Activated naive CD4-positive, alpha-beta T cell treated with anti-CD3 and anti-CD28 coated beads, Interleukin-2, amount 10 ng/mL, durations not matched to agents 7 days and 5 days (primary cell): Measurements from ENCODE around the gene USP7.

Experiments used
- CTCF ChIA-PET: fragments of 350-600 bp; sonication (Branson Sonifier 250); formaldehyde crosslinking; loops from one replicate; lab custom pipeline; 2021; ENCODE audit warnings: antibody characterized with exemption; lab: Charles Lee
- DNase-seq: peaks from one replicate; pipeline ENCODE4 v3.0.0-alpha.2; 2020
- H3K27ac Mint-ChIP-seq: one replicate; pipeline ENCODE4 v1.8.0; 2021; ENCODE audit warnings: mild to moderate bottlenecking, moderate library complexity, mixed read lengths
- H3K27me3 Mint-ChIP-seq: one replicate; pipeline ENCODE4 v1.8.0; 2021; ENCODE audit warnings: mild to moderate bottlenecking, mixed read lengths
- H3K36me3 Mint-ChIP-seq: one replicate; pipeline ENCODE4 v1.8.0; 2021; ENCODE audit warnings: mixed read lengths
- H3K4me1 Mint-ChIP-seq: one replicate; pipeline ENCODE4 v1.8.0; 2021; ENCODE audit warnings: mixed read lengths
- H3K4me3 Mint-ChIP-seq: one replicate; pipeline ENCODE4 v1.8.0; 2021; ENCODE audit warnings: mild to moderate bottlenecking, moderate library complexity, mixed read lengths
- H3K9me3 Mint-ChIP-seq: one replicate; pipeline ENCODE4 v1.8.0; 2021; ENCODE audit warnings: mixed read lengths

Gene USP7

DNA sequence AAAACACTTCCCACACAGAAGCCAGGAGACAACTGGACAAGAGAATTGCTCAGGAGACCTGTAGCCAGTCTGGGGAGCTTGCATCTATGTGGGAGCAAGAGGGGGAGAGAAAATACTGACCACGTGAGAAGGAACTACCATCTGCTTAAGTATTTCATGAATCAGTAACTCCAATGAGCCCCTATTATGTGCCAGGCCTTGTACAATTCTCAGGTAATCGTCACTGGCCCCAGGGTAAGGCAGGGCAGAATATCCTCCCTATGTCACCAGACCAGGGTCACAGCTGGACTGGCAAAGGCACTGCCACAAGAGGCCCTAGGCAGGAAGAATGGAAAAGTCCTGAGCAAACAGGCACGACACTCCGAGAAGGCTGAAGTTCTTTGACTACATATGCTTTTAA lies 25.9 kb downstream of the USP7 start:
- Mint-ChIP-seq H3K27me3 (no peaks in the 10 kb centered on the region), H3K4me3 (no peak overlapping the region), H3K36me3 (peaks cover 2% of the 10 kb centered on the region), H3K9me3 (no peaks in the 10 kb centered on the region), H3K27ac (peak overlapping the region; percentile 19), H3K4me1 (peaks cover 64% of the 10 kb centered on the region)
- CTCF ChIA-PET: no interaction called here
- DNase-seq: no peak

DNA sequence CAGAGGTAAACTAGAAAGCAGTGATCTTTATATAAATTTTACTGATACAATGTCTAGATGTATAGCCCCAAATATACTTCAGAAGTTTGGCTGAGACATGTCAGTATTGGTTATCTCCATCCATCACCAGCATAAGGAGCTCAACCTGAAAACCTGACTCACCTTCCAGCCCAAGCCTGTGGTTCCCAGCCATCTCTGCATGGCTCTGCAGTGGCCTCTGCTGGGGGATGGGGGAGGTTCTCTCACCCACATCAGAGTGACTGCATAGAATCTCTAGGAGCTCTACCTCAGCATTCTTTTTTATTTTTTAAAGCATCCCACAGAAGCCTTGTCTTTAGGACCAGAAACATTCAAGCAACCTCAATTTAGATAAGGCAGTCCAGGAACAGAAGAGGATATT lies 27.3 kb downstream of the USP7 start:
- H3K4me3 Mint-ChIP-seq: no peak overlapping the region
- peaks cover 61% of the 10 kb centered on the region for H3K4me1 Mint-ChIP-seq
- no peaks in the 10 kb centered on the region for H3K9me3 Mint-ChIP-seq
- peaks cover 2% of the 10 kb centered on the region for H3K36me3 Mint-ChIP-seq
- peak; percentile 86 for DNase-seq
- CTCF ChIA-PET: interaction anchor here (0.7 to 2.2 kb wide), 29 partner anchors 9 to 198 kb away, joined by 3 to 20 read pairs (median 4); no protein-coding TSS in a partner anchor
- no peaks in the 10 kb centered on the region for H3K27me3 Mint-ChIP-seq
- H3K27ac Mint-ChIP-seq: peak overlapping the region; percentile 64

DNA sequence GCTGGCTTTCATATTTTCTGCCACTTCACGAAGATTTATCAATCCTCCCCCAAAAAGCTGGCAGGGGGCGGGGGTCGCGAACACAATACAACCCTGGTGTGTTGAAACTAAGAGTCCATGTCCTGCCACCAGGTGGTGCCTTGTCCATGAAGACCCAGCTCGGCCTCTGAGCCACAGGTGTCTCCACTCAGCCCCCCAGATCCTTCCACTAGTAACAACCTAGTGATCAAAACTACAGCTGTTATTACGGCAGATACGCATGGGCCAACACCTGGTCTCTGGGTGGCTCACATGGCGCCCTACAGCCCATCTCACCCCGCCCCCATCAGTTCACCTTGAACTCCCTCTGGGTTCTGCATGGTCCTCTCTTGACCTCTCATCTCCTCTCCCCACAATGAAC lies 27.7 kb downstream of the USP7 start:
- no peak for DNase-seq
- H3K9me3 Mint-ChIP-seq: no peaks in the 10 kb centered on the region
- H3K4me1 Mint-ChIP-seq: peaks cover 64% of the 10 kb centered on the region
- H3K27ac Mint-ChIP-seq: peak overlapping the region; percentile 64
- CTCF ChIA-PET: interaction anchor here (0.6 to 2.2 kb wide), 26 partner anchors 10 to 209 kb away, joined by 3 to 20 read pairs (median 6); no protein-coding TSS in a partner anchor
- no peaks in the 10 kb centered on the region for H3K27me3 Mint-ChIP-seq
- H3K36me3 Mint-ChIP-seq: peaks cover 2% of the 10 kb centered on the region
- no peak overlapping the region for H3K4me3 Mint-ChIP-seq

DNA sequence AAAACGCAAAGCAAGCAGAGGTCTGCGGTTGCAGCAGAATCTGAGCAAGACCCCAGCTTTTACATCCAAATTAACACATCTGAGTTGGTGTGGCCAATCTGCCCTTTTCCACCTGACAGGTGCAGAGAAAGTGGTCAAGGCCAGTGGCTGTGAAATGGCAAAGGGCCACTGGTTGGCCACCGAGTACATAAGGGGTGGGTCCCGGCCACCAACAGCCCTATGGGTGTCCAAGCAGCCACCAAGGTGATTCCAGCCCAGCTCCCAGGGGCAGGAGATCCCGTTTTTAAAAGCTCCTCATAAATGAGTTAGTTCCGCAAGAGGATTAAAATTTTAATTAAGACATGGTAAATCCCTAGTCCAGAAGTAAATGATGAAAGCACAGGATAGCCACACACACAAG lies 29.1 kb downstream of the USP7 start:
- Mint-ChIP-seq H3K4me3 (no peak overlapping the region), H3K36me3 (peaks cover 8% of the 10 kb centered on the region), H3K27ac (no peak overlapping the region), H3K4me1 (peaks cover 59% of the 10 kb centered on the region), H3K27me3 (no peaks in the 10 kb centered on the region), H3K9me3 (no peaks in the 10 kb centered on the region)
- no peak for DNase-seq
- CTCF ChIA-PET: interaction anchor here (1.0 to 2.2 kb wide), 4 partner anchors 16 to 75 kb away, joined by 3 to 20 read pairs (median 4); no protein-coding TSS in a partner anchor

DNA sequence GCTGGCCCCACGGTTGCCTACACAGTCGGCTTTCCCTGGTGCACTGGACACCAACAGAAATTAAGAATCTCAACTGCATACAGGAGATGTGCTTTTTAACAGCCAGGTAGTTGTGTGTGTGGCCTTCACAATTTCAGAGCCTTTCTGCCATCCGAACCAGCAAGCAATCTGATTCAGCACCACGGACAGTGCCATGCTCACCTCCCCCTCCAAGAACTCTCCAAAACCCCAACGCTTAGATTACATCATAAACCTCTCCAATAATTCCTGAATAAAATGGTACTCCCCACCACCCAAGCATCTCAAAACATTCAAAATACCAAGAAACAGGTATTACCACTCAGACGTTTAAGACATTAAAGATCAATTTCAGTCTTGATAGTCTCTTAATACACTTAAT lies 31.8 kb downstream of the USP7 start:
- H3K27me3 Mint-ChIP-seq: no peaks in the 10 kb centered on the region
- H3K9me3 Mint-ChIP-seq: no peaks in the 10 kb centered on the region
- CTCF ChIA-PET: interaction anchor here (1.1 to 1.3 kb wide), 2 partner anchors 11 to 17 kb away, joined by 3 read pairs; no protein-coding TSS in a partner anchor
- peaks cover 30% of the 10 kb centered on the region for H3K36me3 Mint-ChIP-seq
- H3K4me1 Mint-ChIP-seq: peaks cover 35% of the 10 kb centered on the region
- no peak overlapping the region for H3K27ac Mint-ChIP-seq
- DNase-seq: peak; percentile 79
- no peak overlapping the region for H3K4me3 Mint-ChIP-seq

DNA sequence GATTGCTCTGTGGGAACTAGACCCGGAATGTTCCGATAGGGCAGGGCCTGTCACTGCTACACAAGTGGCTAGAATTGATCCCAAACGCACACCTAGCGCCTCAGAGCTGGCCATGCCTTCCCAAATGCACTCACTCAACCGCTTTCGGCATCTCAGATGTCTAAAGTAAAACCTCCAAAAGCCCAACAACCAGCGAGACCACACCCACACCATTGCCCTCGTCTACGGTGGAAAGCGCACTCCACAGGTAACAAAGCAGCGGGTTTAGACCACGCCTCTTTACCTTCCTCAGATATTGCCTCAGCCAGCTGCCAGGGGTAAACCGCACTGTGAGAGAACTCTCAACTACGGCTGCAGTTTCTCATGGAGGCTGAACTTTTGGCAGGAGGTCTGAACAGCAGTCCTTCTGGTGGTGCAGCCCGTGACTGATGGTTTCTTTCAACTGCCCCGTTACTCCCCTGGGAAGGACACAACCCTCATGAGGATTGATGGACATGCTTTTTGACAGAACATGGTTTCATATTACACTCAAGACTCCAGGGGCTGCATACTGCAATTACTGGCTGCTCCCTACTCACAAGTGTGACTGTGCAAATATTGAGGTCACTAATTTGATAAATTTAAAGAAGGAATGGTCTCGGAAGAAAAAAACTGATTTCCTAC lies 34.5 kb downstream of the USP7 start:
- Mint-ChIP-seq H3K4me1 (peaks cover 37% of the 10 kb centered on the region), H3K4me3 (no peak overlapping the region), H3K36me3 (peaks cover 41% of the 10 kb centered on the region), H3K27ac (peak overlapping the region; percentile 46), H3K27me3 (no peaks in the 10 kb centered on the region), H3K9me3 (no peaks in the 10 kb centered on the region)
- DNase-seq: no peak
- CTCF ChIA-PET: no interaction called here

DNA sequence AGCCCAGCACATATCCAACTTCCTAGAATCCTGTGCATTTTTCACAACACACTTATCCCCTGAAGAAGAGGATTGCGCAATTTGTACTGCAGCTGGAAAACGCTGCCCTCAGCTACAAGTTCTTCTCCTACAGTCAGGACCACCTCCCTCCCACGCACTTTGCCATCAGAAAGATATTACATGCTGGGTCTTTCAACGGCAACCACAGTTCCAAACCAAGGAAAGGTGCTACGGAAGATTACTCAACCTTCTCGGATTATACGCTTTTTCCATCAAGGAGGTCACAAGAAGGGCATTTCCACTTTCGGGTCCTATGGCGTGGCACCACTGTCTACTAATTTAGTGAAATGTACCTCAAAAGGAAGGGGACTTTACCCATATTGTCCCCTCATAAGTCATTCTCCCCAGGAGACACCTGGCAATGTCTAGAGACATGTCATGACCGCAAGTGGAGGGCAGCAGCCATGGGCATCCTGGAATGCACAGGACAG lies 35.2 kb downstream of the USP7 start:
- Mint-ChIP-seq H3K27me3 (no peaks in the 10 kb centered on the region), H3K4me3 (no peak overlapping the region), H3K27ac (no peak overlapping the region), H3K9me3 (no peaks in the 10 kb centered on the region), H3K36me3 (peaks cover 44% of the 10 kb centered on the region), H3K4me1 (peaks cover 38% of the 10 kb centered on the region)
- CTCF ChIA-PET: no interaction called here
- DNase-seq: no peak

DNA sequence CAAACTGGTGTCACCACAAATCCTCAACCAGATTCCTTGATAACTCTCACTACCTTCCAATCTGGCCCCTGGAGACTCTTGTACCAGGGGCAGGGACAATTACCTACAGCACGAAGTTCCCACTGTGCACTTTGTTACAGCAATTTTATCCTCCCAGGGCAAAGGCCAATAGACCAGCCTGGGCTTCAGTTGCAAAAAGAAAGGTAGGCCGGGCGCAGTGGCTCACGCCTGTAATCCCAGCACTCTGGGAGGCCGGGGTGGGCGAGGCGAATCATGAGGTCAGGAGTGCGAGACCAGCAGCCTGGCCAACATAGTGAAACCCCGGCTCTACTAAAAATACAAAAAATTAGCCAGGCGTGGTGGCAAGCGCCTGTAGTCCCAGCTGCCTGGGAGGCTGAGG lies 36.9 kb downstream of the USP7 start:
- no peaks in the 10 kb centered on the region for H3K9me3 Mint-ChIP-seq
- no peak overlapping the region for H3K4me3 Mint-ChIP-seq
- no peak overlapping the region for H3K27ac Mint-ChIP-seq
- H3K27me3 Mint-ChIP-seq: no peaks in the 10 kb centered on the region
- CTCF ChIA-PET: no interaction called here
- DNase-seq: no peak
- H3K4me1 Mint-ChIP-seq: peaks cover 42% of the 10 kb centered on the region
- H3K36me3 Mint-ChIP-seq: peaks cover 57% of the 10 kb centered on the region

DNA sequence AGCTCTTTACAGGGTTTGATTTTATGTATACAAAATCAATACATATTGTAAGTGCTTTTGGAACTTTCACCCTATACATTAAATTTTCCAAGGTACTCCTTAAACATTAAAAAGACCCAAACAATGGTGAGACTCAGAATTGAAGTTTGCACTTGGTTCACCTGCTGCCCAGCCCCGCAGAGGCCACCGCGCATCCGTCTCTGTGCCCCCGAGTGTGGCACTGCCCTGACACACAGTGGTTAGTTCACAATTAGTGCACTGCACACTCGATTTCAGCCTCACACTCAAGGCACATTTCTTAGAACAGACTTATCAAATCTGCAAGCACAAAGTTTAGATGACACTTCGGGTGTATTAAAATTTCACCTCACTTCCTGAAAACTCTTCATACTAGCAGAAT lies 38.3 kb downstream of the USP7 start:
- CTCF ChIA-PET: interaction anchor here (0.8 kb wide), 1 partner anchor 11 kb away, joined by 6 read pairs; no protein-coding TSS in a partner anchor
- DNase-seq: no peak
- no peaks in the 10 kb centered on the region for H3K9me3 Mint-ChIP-seq
- no peak overlapping the region for H3K27ac Mint-ChIP-seq
- peaks cover 69% of the 10 kb centered on the region for H3K36me3 Mint-ChIP-seq
- no peaks in the 10 kb centered on the region for H3K27me3 Mint-ChIP-seq
- peaks cover 50% of the 10 kb centered on the region for H3K4me1 Mint-ChIP-seq
- no peak overlapping the region for H3K4me3 Mint-ChIP-seq

DNA sequence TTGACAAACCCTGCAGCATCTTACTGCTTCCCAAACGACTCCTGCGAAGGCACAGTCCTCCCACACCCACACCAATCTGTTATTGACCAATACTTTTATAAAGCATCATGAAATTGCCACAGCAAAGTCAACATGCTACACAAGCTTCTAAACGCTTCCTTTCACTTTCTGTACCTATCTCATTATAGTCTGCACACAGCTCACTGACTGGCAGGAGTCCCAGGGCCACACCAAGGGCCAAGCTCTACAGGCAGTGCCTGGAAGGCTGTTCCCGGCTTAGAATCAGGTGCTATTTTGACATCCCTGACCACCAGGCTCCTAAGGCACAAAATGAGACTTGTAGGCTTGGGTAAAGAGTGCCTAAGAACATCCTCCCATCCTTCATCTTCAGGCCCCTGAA lies 39.5 kb downstream of the USP7 start:
- Mint-ChIP-seq H3K4me1 (peaks cover 59% of the 10 kb centered on the region), H3K27ac (peak overlapping the region; percentile 54), H3K36me3 (peaks cover 69% of the 10 kb centered on the region), H3K27me3 (no peaks in the 10 kb centered on the region), H3K4me3 (no peak overlapping the region), H3K9me3 (no peaks in the 10 kb centered on the region)
- no peak for DNase-seq
- CTCF ChIA-PET: interaction anchor here (3.2 kb wide), 1 partner anchor 85 kb away, joined by 8 read pairs; no protein-coding TSS in a partner anchor

DNA sequence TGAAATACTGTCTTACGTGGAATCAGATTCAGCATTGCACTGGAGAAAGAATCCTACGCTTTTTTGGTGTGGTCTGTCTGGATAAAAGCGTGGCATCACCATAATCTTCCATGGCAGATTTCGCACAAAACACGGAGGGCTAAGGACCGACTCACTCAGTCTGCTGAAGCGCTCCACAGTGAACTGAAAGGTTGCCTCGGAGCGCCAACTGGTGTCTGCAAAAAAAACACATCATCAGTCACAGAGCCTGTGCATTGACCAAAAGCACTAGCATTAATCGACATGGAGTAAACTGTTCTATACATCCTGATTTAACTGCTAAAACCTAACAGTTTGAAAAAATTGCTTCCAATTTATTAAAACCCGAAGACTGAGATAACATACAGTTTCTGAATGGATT lies 40.5 kb downstream of the USP7 start:
- no peaks in the 10 kb centered on the region for H3K9me3 Mint-ChIP-seq
- no peak overlapping the region for H3K4me3 Mint-ChIP-seq
- peaks cover 68% of the 10 kb centered on the region for H3K4me1 Mint-ChIP-seq
- CTCF ChIA-PET: interaction anchor here (1.1 to 3.2 kb wide), 2 partner anchors 86 to 356 kb away, joined by 3 to 8 read pairs; no protein-coding TSS in a partner anchor
- no peak overlapping the region for H3K27ac Mint-ChIP-seq
- H3K27me3 Mint-ChIP-seq: no peaks in the 10 kb centered on the region
- DNase-seq: no peak
- H3K36me3 Mint-ChIP-seq: peaks cover 66% of the 10 kb centered on the region

DNA sequence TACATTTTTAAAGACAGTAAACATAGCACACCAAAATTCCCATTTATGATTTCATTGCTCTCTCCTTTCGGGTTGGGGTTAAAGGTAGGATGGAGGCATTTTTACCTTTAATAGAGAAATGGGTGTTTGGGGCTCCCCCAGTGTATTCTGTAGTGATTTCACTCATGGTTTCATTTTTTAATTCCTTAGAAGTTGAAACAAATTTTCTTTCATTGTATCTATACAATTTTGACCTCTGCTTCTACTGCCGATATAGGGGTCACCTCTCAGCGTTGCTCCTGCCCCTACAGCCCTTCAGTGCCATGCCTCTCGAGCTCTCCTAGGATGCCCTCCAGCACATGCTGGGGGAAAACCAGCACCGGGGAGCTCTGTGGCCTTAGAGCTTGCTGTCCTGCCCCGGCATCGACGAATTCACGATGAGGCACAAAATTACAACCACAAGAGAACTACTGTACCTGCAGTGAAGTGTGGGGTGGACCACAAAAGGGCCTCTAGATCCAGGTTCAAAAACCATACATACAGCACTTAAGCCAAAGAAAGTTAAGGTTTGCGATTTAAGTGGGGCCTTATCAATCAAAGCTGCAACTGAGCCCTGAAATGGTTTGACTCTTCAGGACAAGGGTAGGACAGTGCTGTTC lies 42.2 kb downstream of the USP7 start:
- H3K4me3 Mint-ChIP-seq: no peak overlapping the region
- CTCF ChIA-PET: interaction anchor here (2.4 to 3.2 kb wide), 2 partner anchors 15 to 88 kb away, joined by 8 to 10 read pairs; no protein-coding TSS in a partner anchor
- no peaks in the 10 kb centered on the region for H3K9me3 Mint-ChIP-seq
- no peaks in the 10 kb centered on the region for H3K27me3 Mint-ChIP-seq
- H3K36me3 Mint-ChIP-seq: peaks cover 75% of the 10 kb centered on the region
- H3K4me1 Mint-ChIP-seq: peaks cover 83% of the 10 kb centered on the region
- no peak for DNase-seq
- H3K27ac Mint-ChIP-seq: peak overlapping the region; percentile 71

DNA sequence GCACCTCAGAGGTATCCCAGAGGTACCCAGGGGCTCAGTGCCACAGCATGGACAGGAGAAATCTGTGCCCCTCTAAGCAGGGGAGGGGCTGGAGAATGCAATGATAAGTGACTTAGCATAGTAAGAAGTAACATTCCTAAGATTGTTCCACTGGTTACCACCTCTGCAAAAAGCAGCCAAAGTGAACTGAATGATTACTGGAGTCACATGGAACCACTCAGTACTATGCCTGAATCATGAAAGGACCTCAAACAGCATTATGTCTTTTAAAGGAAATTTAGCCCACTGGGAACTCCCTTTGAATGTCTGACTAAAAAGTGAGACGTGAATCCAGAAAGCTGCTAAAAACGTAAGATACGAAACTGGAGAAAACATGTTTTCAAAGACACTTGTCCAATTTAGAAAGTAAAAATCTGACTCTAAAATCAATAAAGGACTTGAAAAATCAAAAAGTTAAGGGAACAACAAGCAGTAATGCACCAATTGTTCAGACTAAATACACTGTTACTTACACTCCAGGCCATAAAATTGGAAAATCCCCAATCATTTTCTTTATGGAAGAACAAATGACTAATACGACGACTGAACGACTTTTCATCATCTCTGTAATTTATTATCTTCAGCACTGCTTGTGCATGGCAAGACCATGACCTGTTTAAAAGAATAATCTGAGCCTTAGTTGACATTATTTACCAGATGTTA lies 42.9 kb downstream of the USP7 start:
- Mint-ChIP-seq H3K4me3 (no peak overlapping the region), H3K9me3 (no peaks in the 10 kb centered on the region), H3K27me3 (no peaks in the 10 kb centered on the region), H3K36me3 (peaks cover 82% of the 10 kb centered on the region), H3K27ac (peak overlapping the region; percentile 71), H3K4me1 (peaks cover 89% of the 10 kb centered on the region)
- no peak for DNase-seq
- CTCF ChIA-PET: interaction anchor here (1.5 to 3.2 kb wide), 3 partner anchors 16 to 88 kb away, joined by 7 to 10 read pairs (median 8); no protein-coding TSS in a partner anchor

DNA sequence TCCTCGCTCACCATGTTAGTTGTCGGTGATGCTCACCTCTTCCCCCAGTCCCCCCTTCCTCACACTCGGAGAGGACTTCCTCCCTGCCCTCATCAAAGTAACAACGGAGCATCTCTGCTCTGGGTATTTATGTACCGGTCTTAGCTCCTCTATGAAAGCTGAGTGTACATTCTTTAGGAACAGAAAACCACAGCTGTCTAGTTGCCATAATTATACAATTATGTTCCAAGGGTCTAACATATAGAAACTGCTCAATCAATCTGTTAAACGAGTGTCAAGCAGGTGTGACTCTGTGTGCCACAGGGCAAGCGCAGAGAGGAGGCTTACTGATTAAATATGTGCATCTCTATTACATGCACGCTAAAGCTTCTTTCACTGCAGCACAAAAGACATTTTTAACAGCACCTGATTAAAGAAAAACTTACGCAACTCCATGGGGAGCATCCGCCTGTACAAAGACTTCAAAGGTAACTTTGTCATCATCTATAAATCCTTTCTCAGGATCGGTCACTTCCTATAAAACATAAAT lies 43.7 kb downstream of the USP7 start:
- H3K27ac Mint-ChIP-seq: peak overlapping the region; percentile 89
- H3K9me3 Mint-ChIP-seq: no peaks in the 10 kb centered on the region
- CTCF ChIA-PET: interaction anchor here (1.5 to 2.4 kb wide), 2 partner anchors 16 to 88 kb away, joined by 7 to 10 read pairs; no protein-coding TSS in a partner anchor
- peaks cover 87% of the 10 kb centered on the region for H3K4me1 Mint-ChIP-seq
- no peak for DNase-seq
- H3K36me3 Mint-ChIP-seq: peaks cover 82% of the 10 kb centered on the region
- H3K4me3 Mint-ChIP-seq: peak overlapping the region; percentile 38
- H3K27me3 Mint-ChIP-seq: no peaks in the 10 kb centered on the region
